Left lung (tissue), 10 donors: ENCODE results near the gene TWNK. TPM values are rescaled to one million over a fixed set of nuclear protein-coding genes. Genes with fewer than 3 reads are reported as not detected.

Experiments
- ATAC-seq: fragments of 200-7000 bp; cut with Tn5 transposase; one replicate; pipeline ENCODE4 v1.9.1; 2020; ENCODE audit warnings: moderate library complexity
- DNase-seq, 4 donors: peaks; one replicate each; pipeline ENCODE4 v3.0.0-alpha.2; 2013 to 2020
- H3K27ac ChIP-seq, 2 donors: fragments of 200-600 bp; sonication (generic) in 1 of 2; one replicate each; pipeline versions ENCODE4 v1.5.0 to v1.8.0; 2020 to 2021
- H3K27me3 ChIP-seq, 2 donors: fragments of 200-600 bp; sonication (generic) in 1 of 2; one replicate each; pipeline versions ENCODE4 v1.5.0 to v1.8.0; 2020 to 2021
- H3K36me3 ChIP-seq, 2 donors: fragments of 200-600 bp; sonication (generic) in 1 of 2; one replicate each; pipeline versions ENCODE4 v1.5.0 to v1.8.0; 2020 to 2021
- H3K4me1 ChIP-seq, 2 donors: fragments of 200-600 bp; one replicate each; pipeline ENCODE4 v1.8.0; 2021
- H3K4me3 ChIP-seq, 2 donors: fragments of 200-600 bp; sonication (generic) in 1 of 2; one replicate each; pipeline versions ENCODE4 v1.5.0 to v1.8.0; 2020 to 2021; ENCODE audit warnings: mild to moderate bottlenecking in 1 of 2
- H3K9me3 ChIP-seq, 2 donors: fragments of 200-600 bp; sonication (generic) in 1 of 2; one replicate each; pipeline versions ENCODE4 v1.5.0 to v1.8.0; 2020 to 2021
- CTCF ChIP-seq, 2 donors: fragments of 200-600 bp; sonication (generic) in 1 of 2; IDR thresholded peaks; one replicate each; pipeline versions ENCODE4 v1.5.0 to v1.8.0; 2021; ENCODE audit warnings: antibody characterized with exemption in 2 of 2
- intact Hi-C, 2 donors: fragments of 100-400 bp; cut with DNase I; formaldehyde crosslinking; loops; one replicate each; pipeline versions ENCODE4 v1.11.2 to v1.14.2; 2022
- polyA plus RNA-seq, 6 donors: library from polyadenylated mRNA; unstranded; fragments of 120-200 nt; gene quantifications; one replicate each; pipeline ENCODE4 v1.2.1, GENCODE V29; 2013; ENCODE audit not compliant: insufficient read length in 6 of 6
- total RNA-seq, 2 donors: library from RNA; stranded (reverse); fragmentation: NEBNext Ultra II Directional; extraction: Animal tissue kit (Norgen Biotek cat#: 25700); gene quantifications; one replicate each; pipeline ENCODE4 v1.2.1, GENCODE V29; 2021
- donor health status: DM: no; HTN: yes; CAD: no.
- donor health status: DM: no; HTN: no; CAD: no.

Gene TWNK
- total and polyA plus RNA-seq, 8 donors, result 3.4 to 12.5 (median 10.3) TPM

- peak in 1 of 4 donors; percentile 73 for DNase-seq
These were observed 28.2 kb downstream of the TWNK start for GRCh38 chr10:101015582-101015973.

GRCh38 chr10:101016814-101017213 lies 29.5 kb downstream of the TWNK start:
- peak in 1 of 4 donors; percentile 15 for DNase-seq
- no peak overlapping the region for H3K27ac ChIP-seq
- no peaks in the 10 kb centered on the region for H3K36me3 ChIP-seq
- no peak for ATAC-seq
- no peak for TF ChIP-seq CTCF (IDR thresholded peaks at IDR 0.05)
- peaks cover 4 to 39% of the 10 kb centered on the region in 2 donors for H3K4me1 ChIP-seq
- H3K27me3 ChIP-seq, result peaks cover 0 to 33% of the 10 kb centered on the region in 2 donors
- intact Hi-C loops, result no loop called here
- H3K9me3 ChIP-seq, result no peaks in the 10 kb centered on the region
- no peak overlapping the region for H3K4me3 ChIP-seq

More at GRCh38 chr10:101015582-101015973, 28.2 kb downstream of the TWNK start:
- no peaks in the 10 kb centered on the region for H3K9me3 ChIP-seq
- no peak overlapping the region for H3K27ac ChIP-seq
- H3K4me1 ChIP-seq, result peaks cover 4 to 39% of the 10 kb centered on the region in 2 donors
- H3K4me3 ChIP-seq, result no peak overlapping the region
- H3K36me3 ChIP-seq, result no peaks in the 10 kb centered on the region
- peaks cover 0 to 33% of the 10 kb centered on the region in 2 donors for H3K27me3 ChIP-seq
- no peak for ATAC-seq
- intact Hi-C loops, result no loop called here
- TF ChIP-seq CTCF (IDR thresholded peaks at IDR 0.05), result no peak

- H3K4me1 ChIP-seq, result peaks cover under 1 to 25% of the 10 kb centered on the region in 2 donors
- H3K27me3 ChIP-seq, result peaks cover 0 to 33% of the 10 kb centered on the region in 2 donors
- H3K4me3 ChIP-seq, result no peak overlapping the region
- H3K27ac ChIP-seq, result no peak overlapping the region
- peak in 1 of 4 donors; percentile 57 for DNase-seq
- TF ChIP-seq CTCF (IDR thresholded peaks at IDR 0.05), result no peak
- no peak for ATAC-seq
- intact Hi-C loops, result no loop called here
- H3K9me3 ChIP-seq, result no peaks in the 10 kb centered on the region
- H3K36me3 ChIP-seq, result no peaks in the 10 kb centered on the region
These were observed 30.8 kb downstream of the TWNK start for GRCh38 chr10:101018118-101018599.

GRCh38 chr10:101018600-101019439 lies 31.5 kb downstream of the TWNK start:
- intact Hi-C loops, result no loop called here
- TF ChIP-seq CTCF (IDR thresholded peaks at IDR 0.05), result peak; percentile 45 to 74
- no peaks in the 10 kb centered on the region for H3K36me3 ChIP-seq
- H3K4me1 ChIP-seq, result peaks cover 0 to 19% of the 10 kb centered on the region in 2 donors
- DNase-seq (peak in 3 of 4 donors; percentile 64 to 93 (median 82)), ATAC-seq (peak; percentile 88)
- peaks cover 0 to 33% of the 10 kb centered on the region in 2 donors for H3K27me3 ChIP-seq
- H3K27ac ChIP-seq, result no peak overlapping the region
- no peak overlapping the region for H3K4me3 ChIP-seq
- H3K9me3 ChIP-seq, result no peaks in the 10 kb centered on the region

GRCh38 chr10:101019440-101019703 lies 32.0 kb downstream of the TWNK start:
- peaks cover 0 to 33% of the 10 kb centered on the region in 2 donors for H3K27me3 ChIP-seq
- H3K4me1 ChIP-seq, result peaks cover 0 to 13% of the 10 kb centered on the region in 2 donors
- DNase-seq (no peak), ATAC-seq (no peak)
- H3K9me3 ChIP-seq, result no peaks in the 10 kb centered on the region
- TF ChIP-seq CTCF (IDR thresholded peaks at IDR 0.05), result no peak
- intact Hi-C loops, result no loop called here
- no peak overlapping the region for H3K4me3 ChIP-seq
- H3K36me3 ChIP-seq, result no peaks in the 10 kb centered on the region
- no peak overlapping the region for H3K27ac ChIP-seq
